Endothelial cell of umbilical vein (primary cell): ENCODE results near the gene SYTL1.

Experiments
- CTCF ChIP-seq, 2 donors: IDR thresholded peaks; 1 replicate in 1 of 2; 2 replicates in 1 of 2; pipeline ENCODE4 v1.5.1; 2011; ENCODE audit warnings: low read length in 2 of 2, mild to moderate bottlenecking in 2 of 2, moderate library complexity in 2 of 2, control low read depth in 1 of 2, inconsistent platforms in 1 of 2, low read depth in 1 of 2; ENCODE audit not compliant: insufficient read depth in 1 of 2; ENCODE audit errors: extremely low read depth in 1 of 2
- EZH2 ChIP-seq: IDR thresholded peaks from 2 replicates; pipeline ENCODE4 v1.6.1; 2012; ENCODE audit warnings: borderline replicate concordance, low read depth, mild to moderate bottlenecking, moderate library complexity, low read length, inconsistent platforms; ENCODE audit not compliant: severe bottlenecking
- MAX ChIP-seq: IDR thresholded peaks from 2 replicates; pipeline ENCODE4 v1.6.1; 2011; ENCODE audit not compliant: insufficient read depth, insufficient read length
- MYC ChIP-seq: IDR thresholded peaks from one replicate; pipeline ENCODE4 v1.6.1; 2011; ENCODE audit warnings: mild to moderate bottlenecking, low read depth, low read length
- POLR2A ChIP-seq: IDR thresholded peaks from 2 replicates; pipeline ENCODE4 v1.6.1; 2012; ENCODE audit warnings: low read depth, mild to moderate bottlenecking, control low read depth, low read length
- POLR2AphosphoS5 ChIP-seq: IDR thresholded peaks from 2 replicates; pipeline ENCODE4 v1.6.1; 2012; ENCODE audit warnings: low read depth, mild to moderate bottlenecking, control low read depth, low read length, moderate library complexity; ENCODE audit not compliant: insufficient read depth

GRCh38 chr1:27325286-27325685 is 16.5 kb upstream of the SYTL1 start:
- TF ChIP-seq POLR2A (no peak), CTCF (IDR thresholded peaks at IDR 0.05; ENCODE audit: extremely low read depth in 1 of 2, insufficient read depth in 1 of 2, low read depth in 1 of 2, low read length in 2 of 2) (no peak), POLR2AphosphoS5 (no peak), MAX (no peak), EZH2 (no peak), MYC (no peak)
